Measurements from ENCODE around the gene THADA. TPM values are rescaled to one million over a fixed set of nuclear protein-coding genes. Genes with fewer than 3 reads are reported as not detected.

Gene THADA
- total RNA-seq, 1 experiment from 2014 or later, result 20.1 TPM

DNA sequence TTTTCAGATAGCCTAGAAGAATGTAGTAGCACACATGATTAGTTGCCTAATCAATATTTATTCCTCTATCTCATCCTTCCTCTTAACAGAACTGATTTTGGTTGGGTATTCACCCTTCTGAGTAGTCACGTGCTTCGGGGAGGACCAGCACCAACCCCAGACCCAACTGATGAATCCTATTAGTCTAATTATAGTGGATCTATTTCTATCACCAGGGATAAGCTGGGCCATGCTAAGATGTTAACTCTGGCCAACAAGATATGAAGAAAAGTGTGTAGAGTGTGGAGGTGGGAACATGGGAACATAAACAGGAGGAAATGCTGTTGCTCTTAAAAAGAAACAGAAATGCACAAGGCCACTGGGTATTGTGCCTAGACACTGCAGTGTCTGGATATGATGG lies 119.9 kb downstream of the THADA start:
- Histone ChIP-seq H2AFZ (ENCODE audit: low read length) (no peak overlapping the region), H4K91ac (ENCODE audit: insufficient read length, low read depth, low read length) (no peak overlapping the region), H2BK120ac (ENCODE audit: low read depth, low read length, poor library complexity, severe bottlenecking) (no peak overlapping the region), H3K18ac (ENCODE audit: insufficient read length, low read depth, low read length) (no peak overlapping the region), H3K79me2 (ENCODE audit: insufficient read depth, low read length) (no peaks in the 10 kb centered on the region), H3K27me3 (ENCODE audit: insufficient read depth, low read length) (no peaks in the 10 kb centered on the region), H3K23me2 (ENCODE audit: insufficient read length, low read depth, low read length, poor library complexity, severe bottlenecking) (no peaks in the 10 kb centered on the region), H4K8ac (replicated peaks; ENCODE audit: insufficient read length, low read depth, low read length) (no peak overlapping the region), H3K4ac (ENCODE audit: low read depth, low read length) (no peak overlapping the region), H2BK5ac (ENCODE audit: insufficient read length, low read length) (no peak overlapping the region), H3K27ac (ENCODE audit: insufficient read length, low read depth, low read length) (no peak overlapping the region), H4K20me1 (ENCODE audit: control insufficient read depth, insufficient read depth, insufficient read length) (no peaks in the 10 kb centered on the region), H3K9me3 (ENCODE audit: control insufficient read depth, low read depth, low read length) (no peaks in the 10 kb centered on the region), H4K5ac (ENCODE audit: insufficient read length, low read depth, low read length) (no peak overlapping the region), H3T11ph (ENCODE audit: low read length) (no peak overlapping the region), H3K23ac (ENCODE audit: insufficient read length, low read depth, low read length) (no peak overlapping the region), H3K4me2 (ENCODE audit: insufficient read depth, insufficient read length, low read length) (no peak overlapping the region), H2AK5ac (ENCODE audit: insufficient read length, low read length) (no peak overlapping the region), H3K79me1 (ENCODE audit: insufficient read depth, low read depth, low read length, poor library complexity, severe bottlenecking) (no peaks in the 10 kb centered on the region), H3K4me1 (ENCODE audit: insufficient read depth, low read length) (no peaks in the 10 kb centered on the region), H2BK12ac (ENCODE audit: insufficient read length, low read depth, low read length) (no peak overlapping the region), H3K9ac (ENCODE audit: extremely low read depth, insufficient read length, low read length) (no peak overlapping the region), H3K56ac (ENCODE audit: insufficient read length, low read depth, low read length) (no peak overlapping the region), H3K14ac (ENCODE audit: insufficient read depth, low read length) (no peak overlapping the region), H2BK20ac (ENCODE audit: low read depth, low read length, poor library complexity, severe bottlenecking) (no peak overlapping the region), H2BK15ac (ENCODE audit: low read depth, low read length) (no peak overlapping the region)
- WGBS (ENCODE audit: extremely low coverage, insufficient read length, low lambda C conversion rate), result no CpG with 5 or more reads among the region's 2 CpGs
- no peaks in the 10 kb centered on the region for H3K36me3 Mint-ChIP-seq (ENCODE audit: insufficient read depth in 1 of 3, low read depth in 3 of 3)
- no peaks in the 10 kb centered on the region for H3K27me3 Mint-ChIP-seq (ENCODE audit: low read depth)
- no peak for DNase-seq
- H3K4me3 Mint-ChIP-seq, result no peak overlapping the region
- H3K27ac Mint-ChIP-seq, result no peak overlapping the region; a peak in 1 of 7 replicates
- no peak for TF ChIP-seq CTCF (conservative IDR thresholded peaks at IDR 0.05)
- H3K9me3 Mint-ChIP-seq, result no peaks in the 10 kb centered on the region
- no peaks in the 10 kb centered on the region for H3K4me1 Mint-ChIP-seq

Measured in H9 (cell line).